GM12878 (cell line): Measurements from ENCODE around the gene CFAP99. TPM values are rescaled to one million over a fixed set of nuclear protein-coding genes. Genes with fewer than 3 reads are reported as not detected.

Source experiments
- ATAC-seq: fragments of 200-7000 bp; cut with Tn5 transposase; 3 replicates; pipeline ENCODE4 v1.9.1; 2020; ENCODE audit warnings: mild to moderate bottlenecking, moderate library complexity
- BruUV-seq: library from RNA; stranded (reverse); fragments of 400-500 nt; replicated peaks from 2 replicates; lab custom pipeline; 2021; lab: Mats Ljungman, UMichigan
- CTCF ChIA-PET: fragments of 300-600 bp; sonication (Branson Sonifier 250); formaldehyde crosslinking; extraction: SDS; loops from one replicate; lab custom pipeline; 2021; ENCODE audit warnings: inconsistent platforms; lab: Yijun Ruan, JAX
- POLR2A ChIA-PET: fragments of 350-600 bp; formaldehyde crosslinking; extraction: SDS; loops from one replicate; lab custom pipeline; 2021; ENCODE audit warnings: inconsistent platforms; lab: Charles Lee
- RAD21 ChIA-PET: fragments of 300-600 bp; sonication (Branson Sonifier 250); formaldehyde crosslinking; loops from one replicate; lab custom pipeline; 2023; ENCODE audit warnings: antibody characterized with exemption; ENCODE audit not compliant: unreplicated experiment; lab: Charles Lee
- SMC1A ChIA-PET: fragments of 300-600 bp; sonication (Branson Sonifier 250); formaldehyde crosslinking; loops from one replicate; lab custom pipeline; 2023; ENCODE audit not compliant: unreplicated experiment, uncharacterized antibody; lab: Charles Lee
- DNase-seq: peaks from one replicate; pipeline ENCODE4 v3.0.0-alpha.2; 2011; ENCODE audit warnings: low read depth, low spot score
- FAIRE-seq: peaks from 3 replicates; lab custom pipeline; 2011; peaks lifted over from hg19 to GRCh38; lab: Jason Lieb, UNC
- H2AFZ ChIP-seq: 2 replicates; pipeline ENCODE4 v1.6.0; 2011; ENCODE audit warnings: low read depth, low read length, control low read depth; ENCODE audit not compliant: control insufficient read depth
- H3K27ac ChIP-seq: 2 replicates; pipeline ENCODE4 v1.5.1; 2011; ENCODE audit warnings: control low read depth; ENCODE audit not compliant: control insufficient read depth, insufficient read depth
- H3K27me3 ChIP-seq, 2 experiments: replicated peaks in 1 of 2; 2 replicates each; pipeline versions ENCODE4 v1.6.0 to v1.6.1; 2011; ENCODE audit warnings: low read length in 1 of 2; ENCODE audit not compliant: control insufficient read depth in 2 of 2, insufficient read depth in 2 of 2
- H3K36me3 ChIP-seq, 2 experiments: 2 replicates each; pipeline ENCODE4 v1.5.1; 2011; ENCODE audit warnings: low read length in 1 of 2; ENCODE audit not compliant: control insufficient read depth in 2 of 2, insufficient read depth in 2 of 2
- H3K4me1 ChIP-seq: 2 replicates; pipeline ENCODE4 v1.6.1; 2011; ENCODE audit warnings: mild to moderate bottlenecking, low read length, moderate library complexity, mixed read lengths; ENCODE audit not compliant: control insufficient read depth, insufficient read depth
- H3K4me2 ChIP-seq: 2 replicates; pipeline ENCODE4 v1.6.0; 2011; ENCODE audit warnings: control low read depth; ENCODE audit not compliant: control insufficient read depth, insufficient read depth
- H3K4me3 ChIP-seq: fragments of 200-600 bp; sonication (generic); 2 replicates; pipeline ENCODE4 v1.5.1; 2016
- H3K79me2 ChIP-seq: 2 replicates; pipeline ENCODE4 v1.6.0; 2011; ENCODE audit warnings: low read length; ENCODE audit not compliant: control insufficient read depth, insufficient read depth
- H3K9ac ChIP-seq: 2 replicates; pipeline ENCODE4 v1.8.0; 2011; ENCODE audit warnings: low read length, control low read depth, mixed read lengths; ENCODE audit not compliant: control insufficient read depth, insufficient read depth
- H3K9me3 ChIP-seq: replicated peaks from 3 replicates; pipeline ENCODE4 v1.5.1; 2011; ENCODE audit warnings: mild to moderate bottlenecking, low read length; ENCODE audit not compliant: control insufficient read depth, insufficient read depth
- H4K20me1 ChIP-seq: 2 replicates; pipeline ENCODE4 v1.6.0; 2011; ENCODE audit not compliant: control insufficient read depth, insufficient read depth
- DPF2 ChIP-seq: fragments of 450-650 bp; IDR thresholded peaks from 2 replicates; pipeline ENCODE4 v1.6.1; 2017; ENCODE audit warnings: mild to moderate bottlenecking
- GATAD2B ChIP-seq: fragments of 450-650 bp; conservative IDR thresholded peaks from 2 replicates; pipeline ENCODE4 v1.6.1; 2017; ENCODE audit warnings: low read depth, mild to moderate bottlenecking, moderate library complexity
- MTA2 ChIP-seq: fragments of 450-650 bp; IDR thresholded peaks from 2 replicates; pipeline ENCODE4 v1.6.1; 2016; ENCODE audit warnings: low read depth, mild to moderate bottlenecking, moderate library complexity
- NBN ChIP-seq: fragments of 450-650 bp; IDR thresholded peaks from 2 replicates; pipeline ENCODE4 v1.6.1; 2016
- NR2F1 ChIP-seq: fragments of 450-650 bp; conservative IDR thresholded peaks from 2 replicates; pipeline ENCODE4 v1.6.1; 2017; ENCODE audit warnings: mild to moderate bottlenecking
- POLR2AphosphoS5 ChIP-seq: IDR thresholded peaks from 2 replicates; pipeline ENCODE4 v1.6.1; 2011; ENCODE audit warnings: mild to moderate bottlenecking, low read length, inconsistent platforms
- SPI1 ChIP-seq: IDR thresholded peaks from 2 replicates; pipeline ENCODE4 v1.6.1; 2011; ENCODE audit warnings: low read depth, mild to moderate bottlenecking, low read length, moderate library complexity, borderline replicate concordance; ENCODE audit not compliant: insufficient read depth
- WGBS: methylation state at CpG from one replicate; pipeline ENCODE4 v1.1.6; 2016; ENCODE audit warnings: low lambda C conversion rate; ENCODE audit not compliant: insufficient replicate concordance, insufficient coverage; ENCODE audit errors: missing lambda C conversion rate; 5-methylcytosine and 5-hydroxymethylcytosine counted together
- in situ Hi-C: fragments of 300-500 bp; cut with MboI; formaldehyde crosslinking; loops from 9 replicates; pipeline ENCODE4 v1.14.3; 2018; ENCODE audit warnings: mixed read lengths
- intact Hi-C: fragments of 100-400 bp; cut with micrococcal nuclease; formaldehyde crosslinking; loops from one replicate; pipeline ENCODE4 v1.14.2; 2022; ENCODE audit not compliant: unreplicated experiment
- polyA plus RNA-seq, 11 experiments: library from polyadenylated mRNA; depleted of rRNA in 4 of 11; unstranded in 6 of 11; stranded (reverse) in 5 of 11; fragments of >200 nt; fragmentation: Nextera tagmentation in 4 of 11; fragmentation: Illumina TruSeq in 1 of 11; extraction: Ambion mirVana in 4 of 11; extraction: Trizol in 1 of 11; gene quantifications; 1 replicate in 1 of 11; 2 replicates in 10 of 11; pipeline versions ENCODE4 v1.2.1 to v1.2.3, GENCODE V29; 2011 to 2016; ENCODE audit warnings: inconsistent platforms in 2 of 11, missing spikeins in 2 of 11, low read depth in 1 of 11
- total RNA-seq, 4 experiments: library from RNA; depleted of rRNA in 3 of 4; stranded (reverse); fragments of >200 nt in 3 of 4; fragmentation: Illumina TruSeq in 1 of 4; extraction: Trizol in 1 of 4; gene quantifications; 2 replicates each; pipeline versions ENCODE4 v1.2.1 to v1.2.3, GENCODE V29; 2013 to 2021
- TF ChIP-seq, protein P1 (sequence below): IDR thresholded peaks from 2 replicates; pipeline ENCODE4 v1.6.1; 2012; ENCODE audit warnings: low read depth, low read length, improper control_type of control experiment
- TF ChIP-seq, protein P2 (sequence below): fragments of 450-650 bp; IDR thresholded peaks from 2 replicates; pipeline ENCODE4 v1.6.1; 2017; ENCODE audit warnings: mild to moderate bottlenecking, moderate library complexity

CFAP99 gene
- total and polyA plus RNA-seq, 10 of the 15 experiments (the other 5 are each of a cell fraction or from before 2014, with no cell fraction given), result not detected

DNA sequence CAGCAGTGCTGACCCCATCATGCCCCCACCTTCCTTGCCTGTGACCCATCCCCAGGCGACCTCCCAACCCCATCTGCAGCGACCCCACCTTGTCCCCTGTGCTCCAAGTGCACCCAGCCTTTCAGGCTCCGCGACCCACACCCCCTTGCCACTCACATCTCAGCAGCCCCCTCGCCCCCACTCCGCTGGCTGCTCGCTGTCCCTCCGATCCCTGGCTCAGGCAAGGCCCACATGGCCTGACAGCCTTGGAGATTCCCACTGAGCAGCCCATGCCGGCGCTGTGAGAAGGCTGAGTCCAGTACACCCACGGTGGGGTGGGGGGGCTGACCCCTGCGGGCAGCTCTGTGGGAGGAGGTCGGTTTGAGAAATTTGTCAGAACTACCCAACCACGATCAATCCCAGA is 9.4 kb upstream of the CFAP99 start:
- Histone ChIP-seq H3K4me2 (no peak overlapping the region), H3K79me2 (no peaks in the 10 kb centered on the region; the same call in 1 of the 2 replicates), H3K4me1 (peaks cover 31% of the 10 kb centered on the region), H3K36me3 (no peaks in the 10 kb centered on the region), H3K4me3 (no peak overlapping the region), H4K20me1 (no peaks in the 10 kb centered on the region), H2AFZ (no peak overlapping the region), H3K9me3 (no peaks in the 10 kb centered on the region), H3K27ac (no peak overlapping the region), H3K9ac (no peak overlapping the region), H3K27me3 (no peaks in the 10 kb centered on the region)
- TF ChIP-seq MTA2 (no peak), NR2F1 (peak; percentile 31; the same call in 1 of the 2 replicates)
- ATAC-seq (no peak), DNase-seq (no peak), FAIRE-seq (no peak)
- ChIA-PET POLR2A (interaction anchor here (0.6 to 0.7 kb wide), 2 partner anchors 575 to 1474 kb away, joined by 3 to 8 read pairs; no protein-coding TSS in a partner anchor), SMC1A (no interaction called here), RAD21 (no interaction called here), CTCF (no interaction called here)
- in situ Hi-C loops (no loop called here), intact Hi-C loops (no loop called here)
- 67% methylated on average over 14 of the region's 14 CpGs for WGBS
- no TSS peak for BruUV-seq

DNA sequence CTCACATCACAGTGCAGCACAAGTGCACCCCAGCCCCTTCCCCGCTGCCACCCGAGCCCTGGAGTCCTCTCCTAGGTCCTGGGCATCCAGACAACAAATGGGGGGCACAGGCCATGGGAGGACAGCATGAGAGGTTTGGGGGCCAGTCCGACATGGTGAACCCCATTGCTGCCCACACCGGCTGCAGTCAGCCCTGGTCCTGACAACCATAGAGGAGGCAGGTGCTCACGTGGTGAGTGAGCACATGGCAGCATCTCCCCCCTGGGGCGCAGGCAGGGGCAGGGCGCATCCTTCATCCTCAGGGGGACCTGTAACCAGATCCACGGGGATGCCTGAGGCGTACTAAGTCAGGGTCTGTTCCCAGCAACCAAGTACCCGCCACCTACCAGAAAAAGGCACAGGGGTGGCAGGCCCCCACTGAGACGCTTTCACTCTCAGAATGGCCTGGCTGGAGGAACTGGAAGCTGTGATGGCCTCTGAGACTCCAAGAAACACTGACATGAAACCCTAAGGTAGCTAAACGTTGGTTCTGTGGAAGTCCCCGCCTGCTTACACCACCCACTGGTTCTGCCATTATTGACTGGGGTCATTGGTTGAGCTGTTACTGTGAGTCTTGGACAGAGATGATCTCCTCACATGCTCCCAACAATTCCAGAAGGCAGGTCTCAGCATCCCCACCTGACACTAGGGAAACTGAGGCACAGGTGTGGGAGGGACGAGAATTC is 6.8 kb upstream of the CFAP99 start:
- POLR2A ChIA-PET, result interaction anchor here (0.5 to 1.8 kb wide), 5 partner anchors 18 to 172 kb away, joined by 3 to 5 read pairs (median 4); partner anchors contain the start of genes MXD4 and RNF4
- peak; percentile 70 for FAIRE-seq
- peak overlapping the region; percentile 15 for H3K9ac ChIP-seq
- TF ChIP-seq SPI1 (peak; percentile 62; the same call in 1 of the 2 replicates), NBN (peak; percentile 16; the same call in 1 of the 2 replicates), GATAD2B (peak; percentile 44), DPF2 (peak; percentile 24), POLR2AphosphoS5 (0 out of 2 replicates have a peak, but pooled peaks have one; percentile 31)
- TF ChIP-seq, protein P1, sequence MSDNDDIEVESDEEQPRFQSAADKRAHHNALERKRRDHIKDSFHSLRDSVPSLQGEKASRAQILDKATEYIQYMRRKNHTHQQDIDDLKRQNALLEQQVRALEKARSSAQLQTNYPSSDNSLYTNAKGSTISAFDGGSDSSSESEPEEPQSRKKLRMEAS, result peak; percentile 37; the same call in 1 of the 2 replicates
- TF ChIP-seq, protein P2, sequence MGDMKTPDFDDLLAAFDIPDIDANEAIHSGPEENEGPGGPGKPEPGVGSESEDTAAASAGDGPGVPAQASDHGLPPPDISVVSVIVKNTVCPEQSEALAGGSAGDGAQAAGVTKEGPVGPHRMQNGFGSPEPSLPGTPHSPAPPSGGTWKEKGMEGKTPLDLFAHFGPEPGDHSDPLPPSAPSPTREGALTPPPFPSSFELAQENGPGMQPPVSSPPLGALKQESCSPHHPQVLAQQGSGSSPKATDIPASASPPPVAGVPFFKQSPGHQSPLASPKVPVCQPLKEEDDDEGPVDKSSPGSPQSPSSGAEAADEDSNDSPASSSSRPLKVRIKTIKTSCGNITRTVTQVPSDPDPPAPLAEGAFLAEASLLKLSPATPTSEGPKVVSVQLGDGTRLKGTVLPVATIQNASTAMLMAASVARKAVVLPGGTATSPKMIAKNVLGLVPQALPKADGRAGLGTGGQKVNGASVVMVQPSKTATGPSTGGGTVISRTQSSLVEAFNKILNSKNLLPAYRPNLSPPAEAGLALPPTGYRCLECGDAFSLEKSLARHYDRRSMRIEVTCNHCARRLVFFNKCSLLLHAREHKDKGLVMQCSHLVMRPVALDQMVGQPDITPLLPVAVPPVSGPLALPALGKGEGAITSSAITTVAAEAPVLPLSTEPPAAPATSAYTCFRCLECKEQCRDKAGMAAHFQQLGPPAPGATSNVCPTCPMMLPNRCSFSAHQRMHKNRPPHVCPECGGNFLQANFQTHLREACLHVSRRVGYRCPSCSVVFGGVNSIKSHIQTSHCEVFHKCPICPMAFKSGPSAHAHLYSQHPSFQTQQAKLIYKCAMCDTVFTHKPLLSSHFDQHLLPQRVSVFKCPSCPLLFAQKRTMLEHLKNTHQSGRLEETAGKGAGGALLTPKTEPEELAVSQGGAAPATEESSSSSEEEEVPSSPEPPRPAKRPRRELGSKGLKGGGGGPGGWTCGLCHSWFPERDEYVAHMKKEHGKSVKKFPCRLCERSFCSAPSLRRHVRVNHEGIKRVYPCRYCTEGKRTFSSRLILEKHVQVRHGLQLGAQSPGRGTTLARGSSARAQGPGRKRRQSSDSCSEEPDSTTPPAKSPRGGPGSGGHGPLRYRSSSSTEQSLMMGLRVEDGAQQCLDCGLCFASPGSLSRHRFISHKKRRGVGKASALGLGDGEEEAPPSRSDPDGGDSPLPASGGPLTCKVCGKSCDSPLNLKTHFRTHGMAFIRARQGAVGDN, result 0 out of 2 replicates have a peak, but pooled peaks have one; percentile 32

More for the DNA sequence above, 6.8 kb upstream of the CFAP99 start:
- peaks cover 44% of the 10 kb centered on the region for H3K4me1 ChIP-seq
- no peaks in the 10 kb centered on the region for H3K36me3 ChIP-seq
- H3K4me2 ChIP-seq, result peak overlapping the region; percentile 71
- ChIA-PET SMC1A (interaction anchor here (0.9 to 2.2 kb wide), 12 partner anchors 9 to 191 kb away, joined by 3 to 21 read pairs (median 4); partner anchors contain the start of genes HAUS3, MXD4 and POLN), CTCF (interaction anchor here (0.5 to 2.9 kb wide), 15 partner anchors 9 to 457 kb away, joined by 3 to 15 read pairs (median 4); partner anchors contain the start of genes HAUS3, MXD4 and POLN), RAD21 (interaction anchor here (0.6 to 2.6 kb wide), 17 partner anchors 9 to 402 kb away, joined by 3 to 12 read pairs (median 4); partner anchors contain the start of genes FAM193A, MXD4 and RNF4)
- in situ Hi-C loops (no loop called here), intact Hi-C loops (loop anchor here (2.0 to 10.0 kb wide), 3 partner anchors 149 to 537 kb away; partner anchors contain the start of genes HAUS3, MXD4, NSD2 and POLN)
- peak overlapping the region; percentile 71 for H2AFZ ChIP-seq
- peaks cover 4 to 12% of the 10 kb centered on the region in 2 experiments for H3K27me3 ChIP-seq
- peak; percentile 52 for DNase-seq
- H4K20me1 ChIP-seq, result no peaks in the 10 kb centered on the region
- H3K27ac ChIP-seq, result peak overlapping the region; percentile 60
- BruUV-seq, result no TSS peak
- peak overlapping the region; percentile 58; the same call in 1 of the 2 replicates for H3K4me3 ChIP-seq
- H3K79me2 ChIP-seq, result no peaks in the 10 kb centered on the region; the same call in 1 of the 2 replicates
- WGBS, result 22% methylated on average over 14 of the region's 14 CpGs
- ATAC-seq, result peak; percentile 67
- H3K9me3 ChIP-seq, result no peaks in the 10 kb centered on the region
